HG02870 (cell line): Measurements from ENCODE around the gene REX1BD.
"Not testable (repeated sequence)": the region's sequence is repeated elsewhere in the genome, so short reads cannot be mapped to it uniquely, and the experiment has no call there.

Experiments used
- ATAC-seq: cut with Tn5 transposase; IDR thresholded peaks from one replicate; pipeline ENCODE4 v1.9.1; 2021; ENCODE audit warnings: mild to moderate bottlenecking, moderate library complexity; ENCODE audit not compliant: unreplicated experiment

Gene REX1BD

DNA sequence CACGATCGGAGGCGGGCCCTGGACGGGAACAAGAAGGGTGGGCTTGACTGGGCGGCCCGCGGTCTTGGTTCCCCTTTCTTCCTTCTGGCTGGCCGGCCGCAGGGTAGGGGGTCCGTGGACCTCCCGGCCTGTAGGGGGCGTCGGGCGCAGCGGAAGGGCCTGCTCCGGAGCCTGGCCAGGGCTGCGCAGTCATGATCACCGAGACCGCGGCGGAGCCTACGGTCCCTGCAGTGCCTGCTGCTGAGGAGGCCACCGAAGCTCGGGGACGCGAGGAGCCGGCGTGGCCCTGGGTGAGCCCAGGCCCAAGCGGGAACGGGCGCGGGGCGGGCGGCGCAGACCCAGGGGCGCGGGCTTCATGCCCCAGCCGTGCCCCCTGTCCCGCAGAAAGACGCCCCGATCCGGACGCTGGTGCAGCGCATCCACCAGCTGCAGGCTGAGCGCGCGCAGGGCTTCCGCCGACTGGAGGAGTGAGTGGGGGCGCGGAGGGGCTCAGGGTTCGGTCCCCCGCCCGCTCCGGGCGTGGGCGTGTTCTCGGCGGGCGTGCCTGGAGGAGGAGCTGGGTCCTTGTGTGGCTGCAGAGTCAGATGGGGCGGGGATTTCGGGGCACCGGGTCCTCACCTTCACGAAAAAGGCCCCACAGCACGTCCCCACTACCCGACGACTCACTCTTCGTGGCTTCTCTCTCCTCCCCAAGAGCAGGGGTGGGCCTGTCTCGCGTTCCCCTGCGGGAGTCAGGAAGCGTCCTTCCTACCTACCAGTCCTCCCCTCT, at the start of gene REX1BD:
Gene REX1BD, plus strand, starts transcription at position 188 of the 769 bp plus-strand sequence. Its CDS starts 4 bp downstream, at position 192.
- ATAC-seq = peak; percentile 68

DNA sequence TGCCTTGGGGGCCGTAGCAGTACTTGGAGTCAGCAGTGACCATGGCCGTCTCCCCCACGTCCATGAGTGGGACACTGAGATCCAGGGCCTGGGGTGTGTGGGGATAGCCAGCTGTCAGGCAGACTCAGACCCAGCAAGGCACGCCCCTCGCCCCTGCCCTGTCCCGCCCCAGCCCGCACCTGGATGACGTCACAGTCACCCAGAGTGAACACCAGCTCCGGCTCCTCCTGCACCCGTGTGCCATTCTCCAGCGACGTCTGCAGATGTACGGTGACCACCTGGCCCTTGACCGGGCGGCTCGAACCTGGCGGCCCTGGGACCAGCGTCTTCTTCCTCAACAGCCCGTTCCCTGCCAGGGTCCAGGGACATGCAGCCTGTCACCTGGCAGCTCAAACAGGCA, 49.2 kb upstream of the REX1BD start:
- ATAC-seq = no peak

DNA sequence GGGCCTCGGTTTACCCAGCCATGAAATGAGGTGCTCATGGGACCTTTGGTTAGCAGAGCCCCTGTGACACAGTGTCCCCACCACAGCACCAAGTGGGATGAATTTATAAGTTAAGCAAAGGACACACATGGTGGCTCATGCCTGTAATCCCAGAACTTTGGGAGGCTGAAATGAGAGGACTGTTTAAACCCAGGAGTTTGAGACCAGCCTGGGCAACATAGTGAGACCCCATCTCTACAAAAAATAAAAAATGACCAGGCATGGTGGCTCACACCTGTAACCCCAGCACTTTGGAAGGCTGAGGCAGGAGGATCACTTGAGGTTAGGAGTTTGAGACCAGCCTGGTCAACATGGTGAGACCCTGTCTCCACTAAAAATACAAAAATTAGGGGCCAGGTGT, 48.4 kb upstream of the REX1BD start:
- not testable (repeated sequence) for ATAC-seq

DNA sequence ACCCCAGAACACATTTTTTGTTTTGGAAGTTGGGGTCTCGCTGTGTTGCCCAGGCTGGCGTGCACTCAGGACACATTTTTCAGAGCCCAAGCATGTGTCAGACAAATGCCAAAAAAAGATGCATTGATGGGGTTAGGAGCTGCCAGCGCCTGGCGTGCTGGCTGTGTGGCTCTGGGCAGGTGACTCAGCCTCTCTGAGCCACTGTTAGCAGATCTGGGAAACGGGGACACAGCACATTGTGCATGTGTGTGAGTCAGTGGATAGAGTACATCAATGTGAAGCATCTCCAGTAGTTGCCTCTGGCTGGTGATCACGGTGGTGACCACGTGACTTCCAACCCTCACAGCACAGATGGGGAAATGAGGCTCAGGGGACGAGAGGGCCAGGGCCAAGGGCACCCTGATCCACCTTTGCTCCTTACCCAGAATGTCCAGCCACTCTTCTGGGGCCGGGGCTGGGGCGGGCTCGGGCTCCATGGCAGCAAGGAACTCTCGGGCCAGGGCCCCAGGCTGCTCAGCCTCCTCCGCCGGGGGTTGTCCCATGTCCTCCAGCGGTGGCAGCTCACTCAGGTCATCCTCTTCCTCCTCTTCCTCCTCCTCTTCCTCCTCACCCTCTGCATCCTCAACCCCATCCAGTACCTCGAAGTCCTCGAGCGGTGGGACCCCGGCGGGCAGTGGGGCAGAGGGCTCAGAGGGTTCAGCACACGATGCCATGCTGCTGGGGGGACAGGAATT, 47.2 kb upstream of the REX1BD start:
- ATAC-seq = no peak

DNA sequence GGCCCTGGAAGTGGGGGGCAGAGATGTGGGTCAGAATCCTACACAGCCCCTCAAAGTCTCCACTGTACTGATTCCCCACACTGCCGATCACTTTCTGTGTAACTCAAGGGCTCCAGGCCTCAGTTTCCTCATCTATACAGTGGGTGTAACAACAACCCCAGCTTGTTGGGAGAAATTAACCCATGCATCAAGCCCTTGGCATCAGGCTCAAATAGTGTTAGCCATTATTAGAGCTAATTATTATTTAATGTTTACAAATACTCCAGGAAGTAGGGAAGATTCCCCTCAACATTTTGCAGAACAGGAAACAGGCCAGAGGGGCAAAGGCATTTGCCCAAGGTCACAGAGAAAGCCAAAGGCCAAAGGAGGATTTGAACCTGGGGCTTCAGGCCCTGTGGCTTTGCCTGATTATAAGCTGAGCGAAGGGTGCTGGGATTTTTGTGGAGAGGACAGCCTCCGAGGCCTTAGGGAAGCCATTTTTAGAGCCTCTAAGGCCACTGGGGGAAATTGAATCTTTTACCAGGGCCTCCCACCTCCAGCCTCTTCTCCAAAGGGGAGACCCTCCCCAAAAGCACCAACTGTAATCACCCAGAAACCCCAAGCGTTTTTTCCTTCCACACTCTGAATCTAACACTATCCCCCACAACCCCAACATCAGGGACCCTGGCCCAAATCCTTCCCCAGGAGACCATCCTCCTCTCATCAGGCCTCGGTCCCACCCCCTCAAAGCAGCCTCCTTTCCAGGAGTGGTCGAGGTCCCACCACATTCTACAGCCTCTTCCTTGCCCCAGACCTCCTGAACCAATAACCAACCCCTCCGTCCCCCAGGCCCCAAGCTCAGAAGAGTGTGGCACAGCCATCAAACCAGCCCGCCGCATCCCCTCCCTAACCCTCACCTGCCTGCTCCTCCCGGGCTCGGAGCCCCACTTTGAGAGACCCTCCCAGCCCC, 46.3 kb upstream of the REX1BD start:
- ATAC-seq = no peak

DNA sequence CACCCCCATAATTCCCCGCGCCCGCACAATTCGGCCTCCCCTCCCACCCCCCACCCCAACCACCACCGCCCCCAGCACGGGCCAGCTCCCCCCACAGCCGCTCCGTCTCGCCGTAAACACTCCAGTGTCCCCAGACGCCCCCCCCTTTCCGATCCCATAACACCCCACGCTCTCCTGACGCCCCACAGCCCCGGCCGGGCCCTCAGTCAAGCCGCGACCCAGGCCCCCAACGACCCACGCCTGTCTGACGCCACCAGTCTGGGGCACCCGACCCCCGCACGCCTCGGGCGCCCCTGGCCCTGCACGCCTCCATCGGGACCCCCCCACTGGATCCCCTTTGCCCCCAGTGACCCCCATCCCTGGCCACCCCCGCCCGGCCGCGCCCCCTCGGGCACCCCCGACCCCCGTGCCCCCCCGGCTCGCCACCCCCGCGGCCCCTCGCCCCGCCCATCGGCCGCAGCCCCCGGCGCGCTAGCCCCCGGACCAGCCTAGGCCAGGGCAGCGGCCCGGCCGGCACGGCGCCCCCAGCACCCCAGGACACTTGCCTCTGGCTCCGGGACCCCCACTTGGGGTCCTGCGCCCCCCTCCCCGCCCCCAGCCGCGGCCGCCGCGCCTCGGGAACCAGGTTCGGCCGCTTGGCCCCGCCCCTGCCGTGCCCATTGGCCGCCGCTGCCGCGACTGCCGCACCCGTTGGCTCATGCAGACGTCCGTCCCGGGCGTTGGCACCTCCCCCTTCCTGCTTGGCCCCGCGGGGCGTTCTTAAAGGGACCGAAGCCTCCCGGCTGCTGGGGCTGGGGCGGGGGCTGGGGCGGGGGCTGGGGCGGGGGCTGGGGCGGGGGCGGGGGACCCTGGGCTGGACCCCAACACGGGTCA, 45.4 kb upstream of the REX1BD start, which contains the start of gene FKBP8:
Gene FKBP8, minus strand, starts transcription at position 633 of the 873 bp plus-strand sequence. CDS start 1,603 bp downstream, outside the sequence.
- peak; percentile 88 for ATAC-seq

DNA sequence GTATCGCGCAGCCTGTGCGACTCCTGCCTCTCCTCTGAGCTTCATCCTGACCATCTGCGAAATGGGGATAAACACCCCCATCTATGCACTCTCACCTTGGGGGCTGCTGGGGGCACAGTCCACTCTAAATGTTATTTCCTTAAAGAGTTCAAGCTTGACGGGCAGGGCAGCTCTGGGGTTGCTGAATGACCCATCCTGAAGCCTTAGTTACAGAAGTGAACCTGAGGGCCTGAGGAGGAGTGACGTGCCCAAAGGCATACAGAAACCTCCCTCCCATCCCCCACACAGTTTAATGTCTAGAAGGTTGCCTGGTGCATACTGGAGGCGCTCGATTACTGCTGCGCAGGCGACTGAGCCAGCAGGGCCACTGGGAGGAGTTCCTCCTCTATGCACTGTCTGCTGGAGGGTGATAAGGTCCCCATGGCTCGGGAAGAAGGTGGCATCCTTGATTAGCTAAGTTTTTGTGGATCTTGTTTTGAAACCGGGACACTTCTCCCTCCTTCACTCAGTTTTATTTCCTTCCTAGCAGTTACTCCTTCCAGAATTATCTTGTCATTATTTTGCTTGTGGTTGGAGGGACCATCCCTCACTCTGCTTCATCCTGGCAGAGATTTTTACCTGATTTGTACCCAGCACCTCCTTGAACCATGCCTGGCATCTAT, 44.7 kb upstream of the REX1BD start:
- ATAC-seq = peak; percentile 56

DNA sequence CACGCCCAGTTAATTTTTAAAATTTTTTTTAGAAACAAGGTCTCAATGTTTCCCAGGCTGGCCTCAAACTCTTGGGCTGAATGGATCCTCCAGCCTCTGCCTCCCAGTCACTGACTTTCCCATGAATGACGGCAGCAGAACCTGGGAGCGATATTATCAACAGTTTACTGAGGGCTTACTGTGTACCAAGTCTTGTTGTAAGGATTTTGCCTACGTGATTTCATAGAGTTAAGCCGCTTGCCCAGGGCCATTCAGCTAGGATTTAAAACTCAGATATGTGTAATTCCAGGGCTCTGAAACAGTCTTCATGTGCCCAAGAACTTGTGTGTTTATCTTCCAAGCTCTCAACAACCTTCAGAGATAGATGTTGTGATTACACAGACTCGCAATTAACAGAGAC, 37.0 kb upstream of the REX1BD start:
- ATAC-seq = no peak

DNA sequence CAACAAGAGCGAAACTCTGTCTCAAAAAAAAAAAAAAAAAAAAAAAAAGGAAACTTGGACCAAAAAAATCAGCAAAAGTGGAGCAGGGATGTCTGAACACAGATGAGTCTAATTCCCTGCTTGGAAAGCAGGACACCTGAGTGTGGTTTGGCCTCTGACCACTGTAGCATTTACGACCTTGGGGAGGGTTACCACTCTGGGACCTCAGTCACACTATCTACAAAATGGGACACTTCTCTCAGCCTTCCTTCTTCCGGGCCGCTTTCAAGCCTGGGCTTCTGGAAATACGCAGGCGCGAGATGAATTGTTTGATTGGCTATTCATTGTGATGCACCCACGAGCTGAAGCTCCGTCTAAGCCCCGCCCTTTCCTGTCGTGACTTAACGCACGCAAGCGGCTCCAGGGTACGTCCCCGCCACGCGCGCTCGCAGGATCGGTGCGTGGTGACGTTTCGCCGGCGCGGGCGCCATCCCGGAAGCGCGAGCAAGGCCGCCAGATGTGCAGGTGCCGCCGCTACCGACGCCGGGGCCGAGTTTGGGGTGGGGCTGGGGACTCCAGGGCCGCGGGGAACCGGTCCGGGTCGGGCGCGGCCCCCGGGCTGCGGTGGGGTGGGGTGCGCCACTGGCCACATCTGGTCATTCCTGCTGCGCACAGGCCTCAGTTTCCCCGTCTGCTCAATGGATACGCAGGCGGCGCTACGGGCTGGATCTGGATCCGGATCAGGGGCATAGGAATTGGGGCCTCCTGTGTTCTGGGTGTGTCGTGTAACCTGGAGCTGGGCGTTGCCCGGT, 31.0 kb upstream of the REX1BD start, which contains the start of gene KXD1:
Gene KXD1, plus strand, starts transcription at position 460 of the 791 bp plus-strand sequence. CDS start 4,187 bp downstream, outside the sequence.
- peak; percentile 89 for ATAC-seq

DNA sequence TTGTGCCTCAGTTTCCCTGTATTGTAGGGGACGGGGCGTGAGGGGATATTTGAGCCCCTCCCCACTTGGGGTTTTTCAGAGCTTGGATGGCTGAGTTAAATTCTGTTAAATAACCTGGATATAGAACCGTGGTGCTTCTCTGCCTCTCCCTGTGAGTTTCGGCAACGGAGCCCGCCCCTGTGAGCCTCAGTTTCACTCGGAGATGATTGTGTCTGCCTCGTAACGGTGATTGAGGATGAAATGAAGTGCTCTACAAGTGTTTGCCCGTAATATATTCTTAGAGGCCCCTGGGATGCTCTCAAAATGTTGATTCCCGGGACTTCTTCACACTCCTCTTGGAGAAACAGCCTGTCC, 30.4 kb upstream of the REX1BD start:
- no peak for ATAC-seq

DNA sequence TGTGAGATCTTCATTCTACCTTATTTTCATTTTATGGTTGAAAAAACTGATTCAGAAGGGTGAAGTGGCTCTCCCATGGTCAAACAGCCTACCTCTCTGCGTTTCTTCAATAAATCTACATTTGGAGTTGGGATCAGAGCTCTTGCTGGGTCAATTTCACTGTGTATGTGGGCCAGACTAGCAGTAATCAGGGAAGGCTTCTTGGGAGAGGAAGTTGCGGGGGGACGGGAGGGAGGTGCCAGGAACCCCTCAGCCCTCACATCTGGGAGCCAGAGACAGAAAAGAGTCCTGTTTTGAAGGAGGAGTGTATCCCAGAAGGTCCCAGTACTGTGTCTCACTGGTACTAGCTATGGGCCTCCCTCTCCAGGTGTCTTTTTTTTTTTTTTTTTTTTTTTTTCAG, 30.0 kb upstream of the REX1BD start:
- no peak for ATAC-seq

DNA sequence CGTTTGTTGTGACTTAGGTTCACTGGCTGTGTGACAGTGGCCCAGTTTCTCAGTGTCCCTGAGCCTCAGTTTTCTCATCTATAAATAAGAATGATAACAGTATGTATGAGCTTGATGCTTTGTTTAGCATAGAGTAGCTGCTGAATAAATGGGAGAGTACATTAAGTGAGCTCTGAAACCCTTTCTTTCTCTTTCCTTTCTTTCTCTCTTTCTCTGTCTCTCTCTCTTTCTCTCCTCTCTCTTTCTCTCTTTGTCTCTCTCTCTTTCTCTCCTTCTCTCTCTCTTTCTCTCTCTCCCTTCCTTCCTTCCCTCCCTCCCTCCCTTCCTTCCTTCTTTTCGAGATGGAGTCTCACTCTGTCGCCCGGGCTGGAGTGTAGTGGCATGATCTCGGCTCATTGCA, 28.9 kb upstream of the REX1BD start:
- no peak for ATAC-seq

DNA sequence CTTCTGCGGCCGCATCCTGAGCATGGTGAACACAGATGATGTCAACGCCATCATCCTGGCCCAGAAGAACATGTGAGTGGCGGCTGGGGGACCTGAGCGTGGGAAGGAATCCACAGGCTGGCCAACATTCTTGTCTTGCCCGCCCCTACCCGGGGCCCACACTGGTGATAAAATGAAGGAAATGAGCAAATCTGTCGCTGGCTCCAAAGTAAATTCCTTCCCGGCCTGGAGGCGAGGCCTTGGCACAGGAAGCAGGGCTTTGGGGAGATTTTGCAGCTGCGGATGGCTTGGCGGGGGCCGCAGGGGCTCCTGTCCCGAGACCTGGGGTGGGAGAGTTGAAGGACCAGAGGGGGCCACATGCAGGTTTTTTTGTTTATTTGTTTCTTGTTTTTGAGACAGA, 26.5 kb upstream of the REX1BD start:
- no peak for ATAC-seq

DNA sequence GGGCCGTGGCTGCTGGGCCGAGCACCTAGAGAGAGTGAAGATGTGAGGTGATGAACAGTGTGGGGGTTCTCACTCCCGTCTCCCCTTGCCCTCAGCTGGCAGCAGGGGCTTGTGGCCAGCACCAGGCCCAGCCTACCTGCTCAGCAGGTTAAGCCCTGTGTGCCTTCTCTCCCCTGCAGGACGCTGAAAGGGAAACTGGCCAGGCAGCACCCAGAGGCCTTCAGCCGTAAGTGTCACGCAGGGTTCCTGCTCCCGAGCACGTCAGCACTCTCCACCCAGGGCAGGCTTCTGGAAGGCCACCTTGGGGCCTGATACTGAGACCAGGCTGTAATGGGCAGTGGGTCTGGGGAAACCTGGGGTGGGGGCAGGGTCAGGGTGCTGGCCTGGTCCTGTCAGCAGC, 21.6 kb upstream of the REX1BD start:
- no peak for ATAC-seq

DNA sequence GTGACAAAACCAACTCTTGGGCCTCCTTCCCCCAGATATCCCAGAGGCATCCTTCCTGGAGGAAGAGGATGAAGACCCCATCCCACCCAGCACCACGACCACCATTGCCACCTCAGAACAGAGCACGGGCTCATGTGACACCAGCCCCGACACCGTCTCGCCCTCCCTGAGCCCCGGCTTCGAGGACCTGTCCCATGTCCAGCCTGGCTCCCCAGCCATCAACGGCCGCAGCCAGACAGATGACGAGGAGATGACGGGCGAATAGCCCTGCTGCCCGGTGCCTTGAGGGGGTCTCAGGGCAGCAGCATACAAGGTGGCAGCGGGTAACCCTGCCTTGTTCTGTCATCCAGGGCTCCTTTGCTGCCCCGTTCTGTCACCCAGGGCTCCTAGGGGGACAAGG, 20.2 kb upstream of the REX1BD start:
- ATAC-seq = no peak

DNA sequence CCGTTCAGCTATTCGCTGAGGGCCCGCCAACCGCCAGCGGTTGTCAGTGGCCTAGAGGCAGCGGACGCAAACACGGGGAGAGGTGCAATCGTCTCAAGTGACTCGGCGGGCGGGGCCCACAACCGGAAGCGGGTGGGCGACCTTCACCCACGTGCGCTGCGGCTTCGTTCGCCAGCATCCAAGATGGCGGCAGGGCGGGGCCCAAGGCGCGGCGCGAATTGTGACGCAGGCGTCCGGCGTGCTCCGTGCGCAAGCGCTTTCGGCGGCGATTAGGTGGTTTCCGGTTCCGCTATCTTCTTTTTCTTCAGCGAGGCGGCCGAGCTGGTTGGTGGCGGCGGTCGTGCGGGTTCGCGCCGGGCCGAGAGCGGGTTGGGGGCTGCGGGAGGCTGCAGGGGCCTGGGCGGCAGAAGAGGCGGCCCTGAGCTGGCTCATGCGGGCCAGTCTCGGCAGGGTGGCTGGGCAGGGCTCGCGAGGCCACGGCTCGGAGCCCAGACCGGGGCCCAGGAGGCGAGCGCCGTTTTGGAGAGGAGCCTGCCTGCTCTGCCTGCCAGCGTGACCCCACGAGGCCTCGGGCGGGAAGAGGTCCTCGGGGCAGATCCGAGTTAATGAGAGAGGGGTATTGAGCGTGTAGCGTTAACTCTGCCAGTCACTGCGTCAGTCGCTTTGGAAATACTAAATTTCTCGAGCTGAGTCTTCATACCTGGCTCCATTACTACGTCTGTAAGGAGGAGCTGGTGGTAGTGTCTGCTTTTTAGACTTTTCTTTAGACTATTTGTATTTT, 16.8 kb upstream of the REX1BD start, which contains the start of gene UBA52:
Gene UBA52, plus strand, starts transcription at position 294 of the 781 bp plus-strand sequence. CDS start 1,444 bp downstream, outside the sequence.
- peak; percentile 88 for ATAC-seq

DNA sequence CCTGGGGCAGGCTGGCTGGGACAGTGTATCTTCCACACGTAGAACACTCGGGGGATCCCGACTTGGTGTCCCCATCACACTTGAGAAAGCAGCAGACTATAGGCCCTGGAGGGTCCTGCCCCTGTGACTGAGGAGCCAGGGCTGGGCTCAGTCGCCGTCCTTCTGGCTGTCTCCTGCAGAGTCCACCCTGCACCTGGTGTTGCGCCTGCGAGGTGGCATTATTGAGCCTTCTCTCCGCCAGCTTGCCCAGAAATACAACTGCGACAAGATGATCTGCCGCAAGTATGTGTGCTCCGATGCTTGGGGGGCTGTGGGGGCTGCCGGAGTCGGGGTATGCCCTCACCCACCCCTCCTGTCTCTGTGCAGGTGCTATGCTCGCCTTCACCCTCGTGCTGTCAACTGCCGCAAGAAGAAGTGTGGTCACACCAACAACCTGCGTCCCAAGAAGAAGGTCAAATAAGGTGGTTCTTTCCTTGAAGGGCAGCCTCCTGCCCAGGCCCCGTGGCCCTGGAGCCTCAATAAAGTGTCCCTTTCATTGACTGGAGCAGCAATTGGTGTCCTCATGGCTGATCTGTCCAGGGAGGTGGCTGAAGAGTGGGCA, 13.8 kb upstream of the REX1BD start:
- ATAC-seq = no peak
